ENCODE measurements around the gene ANKFN1.
"Not testable (repeated sequence)": the region's sequence is repeated elsewhere in the genome, so short reads cannot be mapped to it uniquely, and the experiment has no call there.

Gene ANKFN1

DNA sequence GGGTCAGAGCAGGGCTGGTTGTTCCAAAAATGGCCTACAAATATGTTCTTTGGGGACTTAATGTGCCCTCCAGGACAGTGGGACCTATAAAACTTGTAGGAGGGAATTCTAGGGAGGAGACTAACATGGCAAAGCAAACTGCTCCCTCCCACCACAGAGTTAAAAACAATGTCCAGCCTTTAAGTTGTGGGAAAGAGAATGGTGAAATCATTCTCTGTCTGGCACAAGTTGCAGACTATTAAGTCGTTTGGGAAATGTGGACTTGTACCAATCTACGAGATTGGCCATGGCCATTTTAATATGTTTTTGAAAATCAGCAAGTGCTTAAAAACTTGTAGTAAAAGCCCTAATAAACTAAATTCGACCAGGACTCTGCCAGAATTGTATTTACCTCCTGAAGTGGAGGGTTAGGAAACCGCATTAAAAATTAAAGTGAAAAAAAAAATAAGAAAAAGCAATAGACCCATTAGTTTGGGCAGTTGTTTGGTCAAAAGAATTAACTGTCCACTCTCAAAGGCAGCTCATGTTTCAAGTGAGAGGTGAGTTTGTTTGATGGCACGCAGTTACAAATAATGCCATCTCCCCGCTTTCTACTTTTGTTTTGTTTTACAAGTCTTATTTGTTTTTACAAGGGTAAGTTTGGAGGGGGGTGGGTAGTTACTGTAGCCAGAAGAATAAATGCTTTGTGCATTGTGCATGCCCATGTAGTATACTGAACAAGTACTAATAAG is 32.4 kb downstream of the ANKFN1 start:
- no peak for DNase-seq

- DNase-seq: no peak
These were observed 33.0 kb downstream of the ANKFN1 start for GRCh38 chr17:56186222-56186786.

DNA sequence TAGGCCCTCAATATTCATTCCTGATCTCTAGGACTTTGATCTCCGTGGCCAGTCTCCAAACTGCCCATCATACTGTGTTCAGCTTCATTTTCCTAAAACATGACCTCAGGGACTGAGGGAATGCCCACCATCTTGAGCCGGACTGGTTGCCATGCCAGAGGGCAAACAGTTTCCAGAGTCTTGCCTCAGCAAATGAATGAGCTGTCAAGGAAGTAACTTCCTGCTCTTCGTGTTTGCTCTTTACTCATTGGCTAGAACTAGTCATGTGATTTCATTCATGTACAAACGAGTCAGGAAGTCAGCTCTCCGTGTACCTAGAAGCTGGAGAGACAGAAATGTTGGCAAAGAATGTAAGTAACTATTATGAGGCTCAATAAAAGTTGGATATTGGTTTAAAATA is 50.2 kb downstream of the ANKFN1 start:
- DNase-seq: no peak

- DNase-seq: no peak
These were observed 53.1 kb downstream of the ANKFN1 start for GRCh38 chr17:56206351-56206750.

- DNase-seq: no peak
These were observed 59.8 kb downstream of the ANKFN1 start for GRCh38 chr17:56213031-56213430.

- no peak for DNase-seq
These were observed 64.6 kb downstream of the ANKFN1 start for GRCh38 chr17:56217921-56218320.

DNA sequence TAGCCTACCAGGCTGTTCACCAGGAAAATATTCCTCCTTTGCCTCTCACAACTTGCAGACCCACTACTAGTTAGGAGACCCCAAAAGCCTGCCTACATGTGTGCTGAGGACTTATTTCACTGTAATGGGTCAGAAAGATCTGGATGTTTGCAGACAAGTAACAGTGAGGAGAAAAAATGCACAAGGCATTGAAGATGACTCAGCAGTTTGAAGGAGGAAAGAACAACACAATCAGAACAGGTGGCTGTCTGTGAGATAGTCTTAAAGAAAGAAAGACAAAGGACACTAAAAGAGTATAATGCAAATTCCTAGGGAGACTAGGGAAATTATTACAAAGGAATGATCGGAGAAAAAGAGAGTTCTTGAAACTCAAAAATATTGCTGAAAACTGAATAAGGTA is 69.0 kb downstream of the ANKFN1 start:
- no peak for DNase-seq

DNA sequence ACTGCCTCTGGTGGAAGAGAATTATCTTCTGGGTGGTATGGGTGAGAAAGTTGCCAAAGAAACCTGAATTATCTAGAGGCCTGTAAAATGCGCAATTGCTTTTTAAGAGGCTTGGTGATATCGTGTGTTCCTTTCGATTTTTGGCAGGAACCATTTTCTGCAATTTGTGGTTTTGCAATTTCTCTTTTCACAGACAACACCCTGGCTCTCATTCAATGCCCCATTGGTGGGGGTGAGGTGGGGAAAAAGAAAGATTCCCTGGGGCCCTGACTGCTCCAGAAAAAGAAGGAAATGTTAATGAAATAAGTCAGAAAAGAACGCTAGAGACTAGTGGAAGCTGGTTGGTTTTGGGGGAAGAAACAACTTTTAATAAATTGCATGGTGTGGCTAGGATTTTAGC is 77.4 kb downstream of the ANKFN1 start:
- no peak for DNase-seq

DNA sequence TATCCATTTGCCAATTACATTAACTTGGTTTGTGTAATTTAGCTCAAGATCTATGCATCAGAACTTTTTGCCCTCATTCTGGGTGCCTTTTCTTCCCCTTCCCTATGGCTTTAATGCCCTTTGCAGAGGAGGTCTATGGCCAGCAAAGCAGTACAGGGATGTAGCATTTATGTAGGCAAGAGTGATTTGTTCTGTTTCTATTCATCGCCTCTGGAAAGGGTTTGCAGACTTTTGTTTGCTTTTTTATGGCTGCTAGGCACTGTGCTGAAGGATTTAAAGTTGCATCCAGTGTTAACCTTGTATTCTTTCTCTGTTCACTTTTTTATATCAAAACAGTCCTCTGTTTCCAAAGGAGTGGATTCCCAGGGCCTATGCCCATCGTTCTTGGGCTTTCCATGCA is 78.0 kb downstream of the ANKFN1 start:
- DNase-seq: no peak

GRCh38 chr17:56231693-56232092 is 78.4 kb downstream of the ANKFN1 start:
- DNase-seq: no peak

DNA sequence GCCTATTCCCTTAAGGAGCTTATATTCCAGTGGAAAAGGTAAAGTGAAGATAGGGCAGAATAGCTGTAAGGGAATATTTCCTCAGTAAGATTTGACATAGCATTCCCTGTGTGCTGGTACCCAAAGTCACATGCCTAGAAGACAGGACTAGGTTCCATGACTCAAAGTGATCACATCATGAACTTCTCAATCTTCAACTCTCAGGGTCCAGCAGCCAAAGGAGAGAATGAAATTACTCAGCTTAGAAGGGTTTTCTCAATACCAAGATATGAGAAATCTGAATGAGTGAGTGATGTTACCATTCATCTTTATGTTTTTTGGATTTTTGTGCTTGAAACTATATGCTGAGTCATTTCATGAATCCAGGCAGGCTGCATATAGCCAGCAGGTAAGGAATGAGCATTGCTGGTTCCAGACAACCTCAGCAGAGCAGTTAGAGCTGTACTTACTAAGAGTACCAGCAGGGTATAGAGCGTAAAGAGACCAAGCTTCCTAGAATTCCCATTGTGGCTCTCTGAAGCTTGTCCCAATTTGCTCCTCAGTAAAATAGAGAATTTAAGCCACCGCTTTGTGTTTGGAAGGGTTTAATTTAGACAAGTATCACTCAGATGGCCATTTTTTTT is 91.1 kb downstream of the ANKFN1 start:
- no peak for DNase-seq

- no peak for DNase-seq
These were observed 94.5 kb downstream of the ANKFN1 start for GRCh38 chr17:56247816-56248215.

DNA sequence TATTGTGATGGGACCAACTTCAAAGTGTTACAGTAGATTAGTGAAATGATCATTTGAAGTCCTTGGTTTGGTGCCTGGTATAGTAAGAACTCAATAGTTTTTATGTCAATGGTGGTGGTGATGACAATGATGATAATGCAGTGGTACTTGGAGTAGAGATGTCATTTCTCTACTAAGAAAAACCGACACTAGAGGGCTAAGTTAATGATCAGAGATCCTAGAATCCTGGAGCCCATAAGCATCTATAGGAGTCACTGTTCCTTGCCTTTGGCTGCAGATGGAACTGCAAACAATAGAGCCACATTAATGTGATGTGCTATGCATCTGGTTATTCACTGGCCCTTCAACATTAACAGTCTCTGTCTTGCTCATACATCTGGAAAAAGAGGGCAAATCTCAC is 103.8 kb downstream of the ANKFN1 start:
- no peak for DNase-seq

- no peak for DNase-seq
These were observed 107.2 kb downstream of the ANKFN1 start for GRCh38 chr17:56260376-56261002.

- DNase-seq: no peak
These were observed 109.5 kb downstream of the ANKFN1 start for GRCh38 chr17:56262803-56263202.

DNA sequence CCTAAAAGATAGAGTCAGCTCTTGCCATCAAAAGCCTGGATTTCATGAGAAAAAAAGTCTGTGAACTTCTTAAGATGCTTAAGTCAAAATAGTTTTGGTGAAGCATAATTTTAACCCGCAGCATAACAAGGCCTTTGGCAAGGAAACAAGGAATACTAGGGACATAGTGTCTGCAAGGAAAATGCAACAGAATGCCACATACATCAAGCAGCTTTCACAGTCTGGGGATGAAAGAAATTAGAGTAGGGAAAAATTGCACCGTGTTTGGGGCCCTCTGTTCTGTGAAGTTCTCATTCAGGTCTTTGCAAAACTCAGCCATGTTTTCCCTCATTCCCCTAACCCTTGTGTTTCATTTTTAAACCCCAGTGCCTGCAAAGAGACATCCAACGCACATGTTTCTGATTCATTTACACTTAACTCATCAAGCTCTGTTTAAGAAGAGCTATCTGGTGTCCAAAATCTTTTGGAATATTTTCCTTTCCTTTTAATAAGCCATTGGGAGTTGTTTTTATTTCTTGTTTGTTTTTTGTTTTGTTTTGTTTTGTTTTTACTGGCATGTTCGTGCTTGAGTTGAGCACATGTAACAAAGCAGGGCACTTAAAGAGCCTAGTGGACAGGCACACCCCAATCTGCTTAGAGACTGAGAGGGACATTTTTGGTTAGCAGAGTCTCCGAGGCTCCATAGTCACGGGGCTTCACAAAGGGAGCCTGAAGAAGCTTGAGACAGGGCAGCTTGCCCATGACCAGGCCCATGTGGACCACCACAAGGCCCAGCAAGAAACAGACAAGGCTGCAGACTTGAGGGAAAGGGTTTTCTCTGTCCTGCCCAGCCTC is 116.5 kb downstream of the ANKFN1 start:
- no peak for DNase-seq

DNA sequence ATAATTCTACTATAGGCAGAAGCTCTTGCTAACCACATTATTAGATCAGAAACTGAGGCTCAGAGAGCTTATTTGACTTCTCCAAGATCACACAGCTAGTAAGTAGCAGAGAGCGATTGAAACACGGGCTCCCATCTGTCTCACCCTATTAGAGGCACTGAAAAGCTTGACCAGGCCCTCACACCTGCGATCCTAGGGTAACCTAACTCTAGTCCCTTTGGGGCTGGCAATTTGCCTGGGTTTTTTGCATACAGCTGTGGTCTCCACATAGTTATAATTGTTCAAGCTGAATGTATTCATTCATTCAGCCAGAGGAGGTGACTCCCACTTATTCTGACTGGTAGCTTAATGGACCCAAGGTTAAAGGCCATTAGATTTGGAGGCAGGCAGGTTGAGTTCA is 121.2 kb downstream of the ANKFN1 start:
- no peak for DNase-seq

DNA sequence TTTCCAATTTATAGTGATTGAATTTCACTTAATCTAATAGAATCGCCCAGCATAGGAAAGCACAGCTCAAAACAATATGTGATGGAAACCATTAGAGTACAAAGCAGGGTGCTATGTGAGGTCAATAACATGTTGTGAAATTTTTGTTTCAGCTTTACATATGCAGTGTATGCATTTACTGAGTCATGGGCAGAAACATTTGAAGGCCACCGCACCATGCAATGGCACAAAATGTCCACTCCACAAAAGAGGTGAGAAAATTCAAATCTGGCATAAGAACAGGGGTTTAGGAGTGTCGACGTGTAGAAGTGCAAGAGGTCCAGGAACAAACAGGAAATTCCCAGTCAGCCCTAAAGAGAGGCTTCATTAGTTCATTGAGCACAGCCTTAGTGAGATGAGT is 131.2 kb downstream of the ANKFN1 start:
- DNase-seq: no peak

GRCh38 chr17:56288786-56289185 is 135.5 kb downstream of the ANKFN1 start:
- not testable (repeated sequence) for DNase-seq

DNA sequence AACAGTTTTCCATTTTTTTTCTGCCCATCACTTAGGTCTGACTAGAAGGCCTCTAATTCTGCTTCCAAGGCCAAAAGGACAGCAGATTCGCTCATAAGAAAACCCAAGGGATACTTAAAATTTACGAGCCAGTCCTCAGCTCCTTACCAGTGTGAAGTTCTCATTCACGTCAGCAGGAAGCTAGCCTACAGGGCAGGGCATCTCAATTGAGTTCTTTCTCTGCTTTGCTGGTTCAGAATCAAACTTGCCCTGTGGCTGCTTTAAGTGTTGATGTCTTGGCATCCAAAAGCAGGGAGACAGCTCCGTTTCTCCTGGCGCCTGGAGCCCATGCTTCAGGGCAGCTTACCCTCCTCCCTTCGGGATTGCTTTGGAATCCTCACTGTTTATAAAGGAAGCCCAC is 136.0 kb downstream of the ANKFN1 start:
- DNase-seq: no peak

- no peak for DNase-seq
These were observed 137.0 kb downstream of the ANKFN1 start for GRCh38 chr17:56290101-56290801.

DNA sequence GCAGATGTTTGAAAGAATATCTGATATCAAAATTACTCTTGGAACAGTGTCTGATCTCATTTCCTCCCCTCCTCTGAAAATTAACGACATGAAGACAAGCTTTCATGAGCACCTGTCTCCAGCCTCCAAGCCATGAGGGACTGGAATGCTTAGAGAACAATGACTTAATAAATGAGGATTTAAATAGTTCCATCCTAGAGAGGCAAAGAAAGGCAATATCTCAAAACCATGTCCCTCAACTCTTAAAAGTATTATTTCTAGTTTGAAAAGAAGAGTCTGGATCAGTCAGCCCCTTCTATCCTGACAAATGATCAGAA is 137.5 kb downstream of the ANKFN1 start:
- no peak for DNase-seq
